Lung microvascular endothelial cell (primary cell): ENCODE data around the gene RECK. TPM values are rescaled to one million over a fixed set of nuclear protein-coding genes. Genes with fewer than 3 reads are reported as not detected.
A peak's percentile ranks its signal among the peaks of the same experiment; 100 is the strongest.
"Not testable (repeated sequence)": the region's sequence is repeated elsewhere in the genome, so short reads cannot be mapped to it uniquely, and the experiment has no call there.

Experiments
- DNase-seq, 2 donors: peaks; one replicate each; pipeline versions ENCODE4 v3.0.0 to v3.0.0-alpha.2; 2010; ENCODE audit warnings: low read depth in 2 of 2
- total RNA-seq: library from RNA; depleted of rRNA; stranded (reverse); fragments of >200 nt; gene quantifications from 2 replicates; pipeline ENCODE4 v1.2.1, GENCODE V29; 2014

The RECK gene
- total RNA-seq: 17.2 and 25.0 TPM in 2 replicates

- peak; percentile 64 to 77 for DNase-seq
These were observed at the start of gene RECK for GRCh38 chr9:36036780-36037548. Gene RECK (plus strand): TSS chr9:36036913. CDS start chr9:36036999, 86 bp downstream.

- DNase-seq: no peak
These were observed 46.6 kb upstream of the RECK start for GRCh38 chr9:35990155-35990554.

GRCh38 chr9:35993136-35993535 is 43.6 kb upstream of the RECK start:
- DNase-seq: peak in 1 of 2 donors; percentile 8

- DNase-seq: peak in 1 of 2 donors; percentile 3
These were observed 42.6 kb upstream of the RECK start for GRCh38 chr9:35993976-35994720.

GRCh38 chr9:35994959-35995358 is 41.8 kb upstream of the RECK start:
- no peak for DNase-seq

- DNase-seq: no peak
These were observed 40.2 kb upstream of the RECK start for GRCh38 chr9:35996358-35996970.

- not testable (repeated sequence) for DNase-seq
These were observed 39.7 kb upstream of the RECK start for GRCh38 chr9:35997016-35997415.

- no peak for DNase-seq
These were observed 38.4 kb upstream of the RECK start for GRCh38 chr9:35998333-35998732.

GRCh38 chr9:36005891-36006290 is 30.8 kb upstream of the RECK start:
- DNase-seq: no peak

GRCh38 chr9:36006549-36007315 is 30.0 kb upstream of the RECK start:
- DNase-seq: no peak

GRCh38 chr9:36007316-36007708 is 29.4 kb upstream of the RECK start:
- DNase-seq: peak; percentile 23 to 30

- DNase-seq: no peak
These were observed 28.9 kb upstream of the RECK start for GRCh38 chr9:36007852-36008251.

GRCh38 chr9:36008774-36009300 is 27.9 kb upstream of the RECK start:
- peak; percentile 77 to 87 for DNase-seq

GRCh38 chr9:36011379-36011778 is 25.3 kb upstream of the RECK start:
- peak in 1 of 2 donors; percentile 29 for DNase-seq

- DNase-seq: no peak
These were observed 19.4 kb upstream of the RECK start for GRCh38 chr9:36017278-36017677.

- no peak for DNase-seq
These were observed 18.6 kb upstream of the RECK start for GRCh38 chr9:36018129-36018528.

- DNase-seq: no peak
These were observed 17.6 kb upstream of the RECK start for GRCh38 chr9:36018891-36019720.

- no peak for DNase-seq
These were observed 14.7 kb upstream of the RECK start for GRCh38 chr9:36021968-36022367.

- DNase-seq: peak; percentile 74 to 86
These were observed 13.3 kb upstream of the RECK start for GRCh38 chr9:36023260-36024048.

- DNase-seq: no peak
These were observed 11.0 kb upstream of the RECK start for GRCh38 chr9:36025746-36026145.
